HFFc6 (cell line): Measurements from ENCODE around the gene UHRF1. TPM values are rescaled to one million over a fixed set of nuclear protein-coding genes. Genes with fewer than 3 reads are reported as not detected.

Experiments
- DNase-seq: peaks from one replicate; pipeline ENCODE4 v3.0.0-alpha.2; 2018
- H3K27ac Mint-ChIP-seq: 2 replicates; pipeline ENCODE4 v1.8.0; 2020; ENCODE audit warnings: mild to moderate bottlenecking, mixed read lengths
- H3K27me3 Mint-ChIP-seq: 2 replicates; pipeline ENCODE4 v1.8.0; 2021; ENCODE audit warnings: mild to moderate bottlenecking, moderate library complexity, mixed read lengths; ENCODE audit not compliant: insufficient read depth
- H3K36me3 Mint-ChIP-seq: 2 replicates; pipeline ENCODE4 v1.8.0; 2021; ENCODE audit warnings: low read depth, mixed read lengths
- H3K4me1 Mint-ChIP-seq: 2 replicates; pipeline ENCODE4 v1.8.0; 2020; ENCODE audit warnings: low read depth, mixed read lengths
- H3K4me3 Mint-ChIP-seq: 2 replicates; pipeline ENCODE4 v1.8.0; 2020; ENCODE audit warnings: mild to moderate bottlenecking, moderate library complexity, mixed read lengths
- H3K9me3 Mint-ChIP-seq: 2 replicates; pipeline ENCODE4 v1.8.0; 2020; ENCODE audit warnings: mild to moderate bottlenecking, mixed read lengths
- CTCF ChIP-seq: fragments of 200-600 bp; sonication (generic); IDR thresholded peaks from 2 replicates; pipeline ENCODE4 v1.5.0; 2021; ENCODE audit warnings: antibody characterized with exemption, mild to moderate bottlenecking
- total RNA-seq, 6 experiments: library from RNA; stranded (reverse); fragmentation: NEBNext Ultra II Directional; extraction: Animal tissue kit (Norgen Biotek cat#: 25700); gene quantifications; 2 replicates in 1 of 6; 3 replicates in 5 of 6; pipeline ENCODE4 v1.2.3, GENCODE V29; 2021

UHRF1 gene
- total RNA-seq, 6 experiments from 2014 or later: 41.9 to 74.1 (median 70.1) TPM

- TF ChIP-seq CTCF: no peak
- H3K36me3 Mint-ChIP-seq: peaks cover 4% of the 10 kb centered on the region
- no peak for DNase-seq
- H3K27me3 Mint-ChIP-seq: no peaks in the 10 kb centered on the region
- H3K4me3 Mint-ChIP-seq: no peak overlapping the region
- H3K9me3 Mint-ChIP-seq: no peaks in the 10 kb centered on the region
- H3K27ac Mint-ChIP-seq: no peak overlapping the region
- H3K4me1 Mint-ChIP-seq: peaks cover 18% of the 10 kb centered on the region
Measured at GRCh38 chr19:4993683-4994082, 84.4 kb downstream of the UHRF1 start.

GRCh38 chr19:4996701-4997100, 87.4 kb downstream of the UHRF1 start:
- DNase-seq: no peak
- H3K4me3 Mint-ChIP-seq: no peak overlapping the region
- H3K9me3 Mint-ChIP-seq: no peaks in the 10 kb centered on the region
- H3K36me3 Mint-ChIP-seq: peaks cover 4% of the 10 kb centered on the region
- no peak for TF ChIP-seq CTCF
- H3K4me1 Mint-ChIP-seq: peaks cover 12% of the 10 kb centered on the region
- no peaks in the 10 kb centered on the region for H3K27me3 Mint-ChIP-seq
- H3K27ac Mint-ChIP-seq: no peak overlapping the region

GRCh38 chr19:4997297-4997696, 88.0 kb downstream of the UHRF1 start:
- Mint-ChIP-seq H3K27me3 (no peaks in the 10 kb centered on the region), H3K27ac (no peak overlapping the region), H3K4me1 (peaks cover 18% of the 10 kb centered on the region), H3K36me3 (peaks cover 4% of the 10 kb centered on the region), H3K9me3 (no peaks in the 10 kb centered on the region), H3K4me3 (no peak overlapping the region)
- no peak for TF ChIP-seq CTCF
- no peak for DNase-seq

- H3K9me3 Mint-ChIP-seq: no peaks in the 10 kb centered on the region
- no peak overlapping the region for H3K4me3 Mint-ChIP-seq
- H3K4me1 Mint-ChIP-seq: peaks cover 31% of the 10 kb centered on the region
- TF ChIP-seq CTCF: no peak
- no peak overlapping the region for H3K27ac Mint-ChIP-seq
- H3K36me3 Mint-ChIP-seq: no peaks in the 10 kb centered on the region; the same call in 1 of the 2 replicates
- DNase-seq: no peak
- H3K27me3 Mint-ChIP-seq: no peaks in the 10 kb centered on the region; the same call in 1 of the 2 replicates
Measured at GRCh38 chr19:5000120-5000611, 90.9 kb downstream of the UHRF1 start.

- Mint-ChIP-seq H3K27ac (peak overlapping the region; percentile 90), H3K36me3 (no peaks in the 10 kb centered on the region; the same call in 1 of the 2 replicates), H3K9me3 (no peaks in the 10 kb centered on the region), H3K27me3 (no peaks in the 10 kb centered on the region; the same call in 1 of the 2 replicates), H3K4me1 (peaks cover 31% of the 10 kb centered on the region), H3K4me3 (peak overlapping the region; percentile 82)
- peak; percentile 75 for DNase-seq
- TF ChIP-seq CTCF: peak; percentile 86
Measured at GRCh38 chr19:5001615-5002014, 92.3 kb downstream of the UHRF1 start.

- TF ChIP-seq CTCF: no peak
- Mint-ChIP-seq H3K9me3 (no peaks in the 10 kb centered on the region), H3K27ac (peak overlapping the region; percentile 90), H3K4me1 (peaks cover 34% of the 10 kb centered on the region), H3K36me3 (no peaks in the 10 kb centered on the region), H3K27me3 (no peaks in the 10 kb centered on the region; the same call in 1 of the 2 replicates), H3K4me3 (peak overlapping the region; percentile 82)
- peak; percentile 82 for DNase-seq
Measured at GRCh38 chr19:5002143-5002542, 92.8 kb downstream of the UHRF1 start.
